ENCODE data around the gene JAK1. TPM values are rescaled to one million over a fixed set of nuclear protein-coding genes. Genes with fewer than 3 reads are reported as not detected.

Gene JAK1
- total RNA-seq, 1 donor from 2014 or later: 80.7 TPM

GRCh38 chr1:64976361-64976760 is 10.0 kb upstream of the JAK1 start:
- H3K79me2 ChIP-seq (ENCODE audit: insufficient read depth, low read length): no peaks in the 10 kb centered on the region
- H2AFZ ChIP-seq (ENCODE audit: low read depth, low read length): no peak overlapping the region
- no peaks in the 10 kb centered on the region for H3K4me1 ChIP-seq (ENCODE audit: insufficient read depth, low read length)
- H3K27ac Mint-ChIP-seq (ENCODE audit: unreplicated experiment): no peak overlapping the region
- H3K4me1 Mint-ChIP-seq (ENCODE audit: low read depth, unreplicated experiment): peaks cover 4% of the 10 kb centered on the region
- H3K27ac ChIP-seq (ENCODE audit: low read depth, low read length): no peak overlapping the region
- no peaks in the 10 kb centered on the region for H3K27me3 ChIP-seq (ENCODE audit: insufficient read depth, low read length)
- H3K9me3 Mint-ChIP-seq (ENCODE audit: unreplicated experiment): peaks cover 4% of the 10 kb centered on the region
- H3K36me3 Mint-ChIP-seq (ENCODE audit: low read depth, unreplicated experiment): peaks cover 2% of the 10 kb centered on the region
- no peak overlapping the region for H3K4me2 ChIP-seq (ENCODE audit: low read length)
- no peak for TF ChIP-seq EZH2 (IDR thresholded peaks at IDR 0.05; ENCODE audit: insufficient read depth, low read length)
- TF ChIP-seq, protein P1, sequence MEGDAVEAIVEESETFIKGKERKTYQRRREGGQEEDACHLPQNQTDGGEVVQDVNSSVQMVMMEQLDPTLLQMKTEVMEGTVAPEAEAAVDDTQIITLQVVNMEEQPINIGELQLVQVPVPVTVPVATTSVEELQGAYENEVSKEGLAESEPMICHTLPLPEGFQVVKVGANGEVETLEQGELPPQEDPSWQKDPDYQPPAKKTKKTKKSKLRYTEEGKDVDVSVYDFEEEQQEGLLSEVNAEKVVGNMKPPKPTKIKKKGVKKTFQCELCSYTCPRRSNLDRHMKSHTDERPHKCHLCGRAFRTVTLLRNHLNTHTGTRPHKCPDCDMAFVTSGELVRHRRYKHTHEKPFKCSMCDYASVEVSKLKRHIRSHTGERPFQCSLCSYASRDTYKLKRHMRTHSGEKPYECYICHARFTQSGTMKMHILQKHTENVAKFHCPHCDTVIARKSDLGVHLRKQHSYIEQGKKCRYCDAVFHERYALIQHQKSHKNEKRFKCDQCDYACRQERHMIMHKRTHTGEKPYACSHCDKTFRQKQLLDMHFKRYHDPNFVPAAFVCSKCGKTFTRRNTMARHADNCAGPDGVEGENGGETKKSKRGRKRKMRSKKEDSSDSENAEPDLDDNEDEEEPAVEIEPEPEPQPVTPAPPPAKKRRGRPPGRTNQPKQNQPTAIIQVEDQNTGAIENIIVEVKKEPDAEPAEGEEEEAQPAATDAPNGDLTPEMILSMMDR (IDR thresholded peaks at IDR 0.05; ENCODE audit: insufficient read depth, low read depth, low read length): no peak
- peaks cover 4% of the 10 kb centered on the region for H3K27me3 Mint-ChIP-seq (ENCODE audit: low read depth, unreplicated experiment)
- no peaks in the 10 kb centered on the region for H4K20me1 ChIP-seq (ENCODE audit: insufficient read depth, low read length)
- H3K36me3 ChIP-seq (ENCODE audit: insufficient read depth, low read length): no peaks in the 10 kb centered on the region
- no peak overlapping the region for H3K4me3 Mint-ChIP-seq (ENCODE audit: unreplicated experiment)
- no peak for FAIRE-seq
- no peak overlapping the region for H3K9ac ChIP-seq (ENCODE audit: low read length)
- no peaks in the 10 kb centered on the region for H3K9me3 ChIP-seq (ENCODE audit: insufficient read depth, low read depth, low read length)
- DNase-seq (ENCODE audit: low read depth): no peak
- H3K4me3 ChIP-seq (ENCODE audit: insufficient read depth, low read depth, low read length): no peak overlapping the region

DNA sequence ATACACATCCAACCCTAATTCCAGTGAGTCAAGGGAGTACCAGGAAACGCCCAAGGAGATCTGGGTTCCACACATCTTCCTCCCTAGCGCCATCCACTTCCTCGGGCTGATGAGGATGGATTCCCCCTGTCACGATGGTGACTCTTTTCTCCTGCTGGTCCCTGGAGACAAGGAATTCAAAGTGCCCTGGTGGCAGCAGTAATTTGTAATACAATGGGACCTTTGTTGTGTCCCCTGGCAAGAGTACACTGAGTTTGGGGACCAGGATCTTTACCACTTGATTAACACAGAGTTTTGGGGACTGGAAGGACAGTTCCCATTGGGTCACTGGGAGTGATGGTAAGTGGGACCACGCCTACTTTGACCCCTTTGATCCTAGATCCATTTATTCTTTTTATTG is 9.4 kb upstream of the JAK1 start:
- no peak for FAIRE-seq
- Histone ChIP-seq H3K27ac (ENCODE audit: low read depth, low read length) (no peak overlapping the region), H3K4me1 (ENCODE audit: insufficient read depth, low read length) (no peaks in the 10 kb centered on the region), H3K9ac (ENCODE audit: low read length) (no peak overlapping the region), H3K79me2 (ENCODE audit: insufficient read depth, low read length) (no peaks in the 10 kb centered on the region), H3K4me2 (ENCODE audit: low read length) (no peak overlapping the region), H4K20me1 (ENCODE audit: insufficient read depth, low read length) (no peaks in the 10 kb centered on the region), H2AFZ (ENCODE audit: low read depth, low read length) (no peak overlapping the region), H3K36me3 (ENCODE audit: insufficient read depth, low read length) (no peaks in the 10 kb centered on the region), H3K9me3 (ENCODE audit: insufficient read depth, low read depth, low read length) (no peaks in the 10 kb centered on the region), H3K27me3 (ENCODE audit: insufficient read depth, low read length) (no peaks in the 10 kb centered on the region), H3K4me3 (ENCODE audit: insufficient read depth, low read depth, low read length) (no peak overlapping the region)
- Mint-ChIP-seq H3K36me3 (ENCODE audit: low read depth, unreplicated experiment) (no peaks in the 10 kb centered on the region), H3K27ac (ENCODE audit: unreplicated experiment) (no peak overlapping the region), H3K27me3 (ENCODE audit: low read depth, unreplicated experiment) (peaks cover 2% of the 10 kb centered on the region), H3K9me3 (ENCODE audit: unreplicated experiment) (peaks cover 2% of the 10 kb centered on the region), H3K4me1 (ENCODE audit: low read depth, unreplicated experiment) (no peaks in the 10 kb centered on the region), H3K4me3 (ENCODE audit: unreplicated experiment) (no peak overlapping the region)
- DNase-seq (ENCODE audit: low read depth): no peak
- no peak for TF ChIP-seq EZH2 (IDR thresholded peaks at IDR 0.05; ENCODE audit: insufficient read depth, low read length)
- TF ChIP-seq, protein P1 (IDR thresholded peaks at IDR 0.05; ENCODE audit: insufficient read depth, low read depth, low read length): no peak

DNA sequence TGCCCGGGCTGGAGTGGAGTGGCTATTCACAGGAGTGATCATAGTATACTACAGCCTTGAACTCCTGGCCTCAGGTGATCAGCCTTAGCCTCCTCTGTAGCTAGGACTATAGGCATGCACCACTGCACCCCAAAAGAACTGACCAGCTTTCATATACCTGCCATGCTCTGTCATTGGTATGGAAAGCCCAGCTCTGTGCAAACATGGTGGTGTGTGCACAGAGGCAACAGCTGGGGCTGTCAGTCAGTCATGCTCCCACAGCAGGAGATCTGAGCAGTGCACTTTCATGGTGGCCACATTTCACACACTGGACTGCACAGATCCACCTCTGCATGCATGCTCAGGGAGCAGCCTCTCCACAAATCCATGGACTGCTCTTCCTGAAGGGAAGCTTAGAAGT is 8.8 kb upstream of the JAK1 start:
- Histone ChIP-seq H3K79me2 (ENCODE audit: insufficient read depth, low read length) (no peaks in the 10 kb centered on the region), H2AFZ (ENCODE audit: low read depth, low read length) (no peak overlapping the region), H3K27me3 (ENCODE audit: insufficient read depth, low read length) (no peaks in the 10 kb centered on the region), H3K36me3 (ENCODE audit: insufficient read depth, low read length) (no peaks in the 10 kb centered on the region), H3K27ac (ENCODE audit: low read depth, low read length) (no peak overlapping the region), H3K4me3 (ENCODE audit: insufficient read depth, low read depth, low read length) (no peak overlapping the region), H4K20me1 (ENCODE audit: insufficient read depth, low read length) (no peaks in the 10 kb centered on the region), H3K4me2 (ENCODE audit: low read length) (no peak overlapping the region), H3K4me1 (ENCODE audit: insufficient read depth, low read length) (no peaks in the 10 kb centered on the region), H3K9ac (ENCODE audit: low read length) (no peak overlapping the region), H3K9me3 (ENCODE audit: insufficient read depth, low read depth, low read length) (no peaks in the 10 kb centered on the region)
- no peaks in the 10 kb centered on the region for H3K36me3 Mint-ChIP-seq (ENCODE audit: low read depth, unreplicated experiment)
- no peaks in the 10 kb centered on the region for H3K4me1 Mint-ChIP-seq (ENCODE audit: low read depth, unreplicated experiment)
- H3K4me3 Mint-ChIP-seq (ENCODE audit: unreplicated experiment): no peak overlapping the region
- H3K27ac Mint-ChIP-seq (ENCODE audit: unreplicated experiment): no peak overlapping the region
- peaks cover under 1% of the 10 kb centered on the region for H3K27me3 Mint-ChIP-seq (ENCODE audit: low read depth, unreplicated experiment)
- no peak for TF ChIP-seq EZH2 (IDR thresholded peaks at IDR 0.05; ENCODE audit: insufficient read depth, low read length)
- TF ChIP-seq, protein P1 (IDR thresholded peaks at IDR 0.05; ENCODE audit: insufficient read depth, low read depth, low read length): no peak
- no peaks in the 10 kb centered on the region for H3K9me3 Mint-ChIP-seq (ENCODE audit: unreplicated experiment)
- FAIRE-seq (no peak), DNase-seq (ENCODE audit: low read depth) (no peak)
